ENCODE data around the gene MMP8. TPM values are rescaled to one million over a fixed set of nuclear protein-coding genes. Genes with fewer than 3 reads are reported as not detected.

Gene MMP8
- total RNA-seq, 1 experiment from 2014 or later = not detected

DNA sequence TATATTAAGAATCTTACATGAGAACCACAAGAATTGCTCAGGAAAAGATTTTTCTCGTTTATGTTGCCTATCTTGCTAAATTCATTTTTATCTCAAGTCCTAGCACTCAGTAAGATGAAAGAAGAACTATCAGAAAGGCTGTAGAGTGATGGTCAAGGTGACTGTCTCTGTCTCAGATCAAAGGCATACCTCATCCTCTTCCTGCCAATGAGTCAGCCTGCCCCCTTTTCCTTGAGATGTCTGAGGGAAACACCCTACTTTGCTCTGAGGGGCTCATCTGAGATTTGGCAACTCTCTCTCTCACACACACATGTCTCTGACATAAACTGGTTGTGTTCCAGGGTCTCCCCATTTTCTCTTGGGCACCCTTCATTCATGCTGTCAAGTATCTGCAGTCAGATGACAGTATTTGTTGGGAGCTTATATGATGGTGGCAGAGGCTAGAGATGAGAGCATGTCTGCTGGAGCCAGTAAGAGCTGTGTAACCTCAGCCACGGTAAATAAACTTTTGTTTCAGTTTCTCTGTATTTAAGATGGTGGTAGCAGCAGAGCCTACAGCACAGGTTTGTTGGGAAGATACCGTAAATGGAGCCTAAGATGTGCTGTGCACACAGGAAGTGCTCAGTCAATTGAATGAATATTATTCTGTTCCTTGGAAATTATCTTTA, 20.8 kb downstream of the MMP8 start:
- DNase-seq = no peak
- Histone ChIP-seq H3K27me3 (ENCODE audit: control insufficient read depth, insufficient read depth, low read length) (no peaks in the 10 kb centered on the region), H3K4me3 (ENCODE audit: insufficient read depth, low read depth, low read length) (no peak overlapping the region), H3K36me3 (replicated peaks; ENCODE audit: control insufficient read depth, insufficient read depth, low read length) (no peaks in the 10 kb centered on the region)

DNA sequence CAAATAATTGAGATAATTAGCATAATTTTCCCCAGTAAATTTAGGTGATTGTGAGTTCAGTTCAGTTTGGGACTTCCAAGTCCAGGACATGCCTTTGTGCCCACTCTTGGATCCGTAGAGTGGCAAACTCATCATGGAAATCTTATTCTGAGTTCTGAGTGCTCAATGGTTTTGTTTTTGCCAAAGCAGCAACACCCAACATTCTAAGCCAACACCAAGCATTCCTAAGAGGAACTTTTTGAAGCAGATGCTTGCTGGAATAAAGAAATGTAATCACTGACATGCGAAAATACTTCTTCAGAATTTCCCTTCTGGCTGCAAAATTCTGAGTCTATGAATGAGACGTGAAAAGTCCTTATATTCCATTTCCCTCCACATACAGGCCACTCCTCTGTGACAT, 29.6 kb downstream of the MMP8 start:
- H3K27me3 ChIP-seq (ENCODE audit: control insufficient read depth, insufficient read depth, low read length) = no peaks in the 10 kb centered on the region
- H3K36me3 ChIP-seq (replicated peaks; ENCODE audit: control insufficient read depth, insufficient read depth, low read length) = no peaks in the 10 kb centered on the region
- H3K4me3 ChIP-seq (ENCODE audit: insufficient read depth, low read depth, low read length) = no peak overlapping the region
- no peak for DNase-seq

DNA sequence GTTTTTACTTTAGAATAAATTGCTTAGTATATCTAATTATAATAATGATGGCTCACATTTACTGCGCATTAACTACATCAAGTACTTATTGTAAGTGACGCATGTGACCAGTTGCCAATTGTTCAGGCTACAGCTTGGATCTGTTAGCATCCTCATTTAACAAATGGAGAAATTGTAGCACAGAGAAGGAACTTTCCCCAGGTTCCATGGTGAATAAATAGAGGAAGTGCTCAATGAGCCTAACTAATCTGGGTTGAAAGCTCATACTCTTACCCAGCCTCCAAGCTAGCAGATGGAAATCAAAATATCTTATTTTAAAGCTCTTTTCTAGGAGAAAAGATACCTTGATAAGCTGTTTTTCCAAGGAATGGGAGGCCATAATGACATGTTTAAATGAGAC, 39.0 kb downstream of the MMP8 start:
- Histone ChIP-seq H3K36me3 (replicated peaks; ENCODE audit: control insufficient read depth, insufficient read depth, low read length) (no peaks in the 10 kb centered on the region), H3K4me3 (ENCODE audit: insufficient read depth, low read depth, low read length) (no peak overlapping the region)

DNA sequence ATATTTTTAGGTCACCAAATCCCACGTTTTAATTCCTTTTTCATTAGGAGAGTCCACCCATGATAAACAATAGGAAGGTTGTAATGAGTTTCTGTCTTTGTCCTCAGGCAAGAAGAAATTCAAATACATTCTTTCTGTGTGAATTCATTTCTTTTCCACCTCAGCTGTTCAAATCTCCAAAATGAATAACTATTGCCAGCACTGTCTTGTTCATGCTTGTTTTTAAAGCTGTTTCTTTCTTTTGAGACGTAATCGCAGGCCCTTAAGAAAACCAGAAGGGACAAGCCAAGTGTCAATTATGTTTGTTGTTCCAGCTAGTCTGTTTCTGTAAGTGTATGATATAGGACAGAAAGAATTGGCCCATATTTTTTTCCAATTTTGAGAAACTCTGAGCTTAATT, 39.4 kb downstream of the MMP8 start:
- no peak for DNase-seq
- Histone ChIP-seq H3K36me3 (replicated peaks; ENCODE audit: control insufficient read depth, insufficient read depth, low read length) (no peaks in the 10 kb centered on the region), H3K27me3 (ENCODE audit: control insufficient read depth, insufficient read depth, low read length) (no peaks in the 10 kb centered on the region), H3K4me3 (ENCODE audit: insufficient read depth, low read depth, low read length) (no peak overlapping the region)

More for the DNA sequence above, 39.0 kb downstream of the MMP8 start:
- H3K27me3 ChIP-seq (ENCODE audit: control insufficient read depth, insufficient read depth, low read length) = no peaks in the 10 kb centered on the region
- no peak for DNase-seq

DNA sequence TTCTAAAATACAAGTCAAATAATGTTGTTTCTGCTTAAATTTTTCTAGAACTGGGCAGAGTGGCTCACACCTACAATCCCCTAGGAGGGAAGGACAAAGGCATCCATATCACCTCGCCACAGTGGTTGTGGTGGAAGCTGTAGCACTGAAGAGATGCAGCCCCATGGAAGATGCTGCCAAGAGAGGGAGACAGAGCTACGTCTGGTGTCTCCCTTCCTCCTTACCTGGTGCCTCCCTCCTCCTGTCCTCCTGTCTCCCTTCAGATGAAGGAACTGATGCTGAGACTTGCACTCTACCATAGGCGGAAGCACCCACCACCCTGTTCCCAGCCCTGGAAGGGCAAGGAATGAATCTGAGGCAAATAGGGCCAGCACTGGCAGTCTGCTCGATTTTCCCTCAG, 41.5 kb downstream of the MMP8 start:
- no peaks in the 10 kb centered on the region for H3K27me3 ChIP-seq (ENCODE audit: control insufficient read depth, insufficient read depth, low read length)
- H3K4me3 ChIP-seq (ENCODE audit: insufficient read depth, low read depth, low read length) = no peak overlapping the region
- H3K36me3 ChIP-seq (replicated peaks; ENCODE audit: control insufficient read depth, insufficient read depth, low read length) = no peaks in the 10 kb centered on the region
- peak; percentile 31 for DNase-seq

DNA sequence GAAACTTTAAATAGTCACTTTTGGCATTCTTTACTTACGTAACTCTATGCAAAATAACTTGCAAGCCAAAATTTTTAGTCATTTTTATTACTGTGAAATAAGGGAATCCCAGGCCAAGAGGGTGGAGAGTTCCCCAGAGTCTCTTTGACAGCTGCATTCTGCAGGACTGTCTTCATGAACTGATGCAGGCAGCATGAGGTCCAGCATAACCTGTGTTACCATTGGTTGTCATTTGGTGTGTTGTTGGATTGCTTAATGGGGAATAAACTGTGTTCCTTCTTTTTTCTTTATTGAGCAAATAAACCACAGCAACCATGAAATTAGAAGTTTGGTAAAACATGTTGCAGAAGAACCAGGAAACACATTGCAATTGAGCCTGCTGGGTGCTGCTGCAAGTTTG, 43.8 kb downstream of the MMP8 start:
- no peak for DNase-seq
- no peaks in the 10 kb centered on the region for H3K27me3 ChIP-seq (ENCODE audit: control insufficient read depth, insufficient read depth, low read length)
- H3K4me3 ChIP-seq (ENCODE audit: insufficient read depth, low read depth, low read length) = no peak overlapping the region
- no peaks in the 10 kb centered on the region for H3K36me3 ChIP-seq (replicated peaks; ENCODE audit: control insufficient read depth, insufficient read depth, low read length)

DNA sequence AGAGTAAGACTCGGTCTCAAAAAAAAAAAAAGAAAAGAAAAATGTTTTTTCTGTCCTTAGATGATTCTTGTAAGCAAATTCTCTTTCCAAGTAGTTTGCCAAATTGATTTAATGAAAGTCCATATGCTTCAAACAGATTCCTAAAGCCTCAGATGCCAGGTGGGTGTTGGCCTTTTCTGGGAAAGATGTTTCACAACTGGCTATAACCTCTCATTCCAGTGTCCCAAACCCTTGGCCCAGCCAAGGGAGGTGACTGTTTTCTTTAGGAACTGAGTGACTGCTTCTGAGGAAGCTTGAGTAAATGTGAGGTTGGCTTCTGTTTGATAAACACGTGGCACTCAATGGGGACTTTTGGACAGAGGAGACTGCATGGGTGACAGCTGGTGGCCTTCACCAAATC, 46.7 kb downstream of the MMP8 start:
- no peaks in the 10 kb centered on the region for H3K36me3 ChIP-seq (replicated peaks; ENCODE audit: control insufficient read depth, insufficient read depth, low read length)
- H3K27me3 ChIP-seq (ENCODE audit: control insufficient read depth, insufficient read depth, low read length) = no peaks in the 10 kb centered on the region
- H3K4me3 ChIP-seq (ENCODE audit: insufficient read depth, low read depth, low read length) = no peak overlapping the region
- no peak for DNase-seq

DNA sequence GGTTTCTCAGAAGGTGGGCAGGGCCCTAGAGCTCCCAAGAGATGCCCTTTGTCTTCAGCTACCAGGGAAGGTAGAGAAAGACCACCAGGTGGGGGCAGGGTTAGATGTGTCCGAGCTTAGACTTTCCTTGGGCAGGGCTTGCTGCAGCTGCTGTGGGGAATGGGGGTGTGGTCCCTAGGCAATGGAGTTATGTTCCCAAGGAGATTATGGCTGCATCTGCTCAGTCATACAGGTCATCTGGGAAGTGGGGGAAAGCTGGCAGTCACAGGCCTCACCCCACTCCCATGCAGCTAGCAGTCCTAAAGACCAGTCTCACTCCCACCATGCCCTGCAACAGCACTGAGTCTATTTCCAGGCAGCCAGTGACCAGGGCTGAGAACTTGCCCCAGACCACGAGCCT, 48.7 kb downstream of the MMP8 start:
- Histone ChIP-seq H3K36me3 (replicated peaks; ENCODE audit: control insufficient read depth, insufficient read depth, low read length) (no peaks in the 10 kb centered on the region), H3K27me3 (ENCODE audit: control insufficient read depth, insufficient read depth, low read length) (no peaks in the 10 kb centered on the region), H3K4me3 (ENCODE audit: insufficient read depth, low read depth, low read length) (no peak overlapping the region)
- DNase-seq = no peak

DNA sequence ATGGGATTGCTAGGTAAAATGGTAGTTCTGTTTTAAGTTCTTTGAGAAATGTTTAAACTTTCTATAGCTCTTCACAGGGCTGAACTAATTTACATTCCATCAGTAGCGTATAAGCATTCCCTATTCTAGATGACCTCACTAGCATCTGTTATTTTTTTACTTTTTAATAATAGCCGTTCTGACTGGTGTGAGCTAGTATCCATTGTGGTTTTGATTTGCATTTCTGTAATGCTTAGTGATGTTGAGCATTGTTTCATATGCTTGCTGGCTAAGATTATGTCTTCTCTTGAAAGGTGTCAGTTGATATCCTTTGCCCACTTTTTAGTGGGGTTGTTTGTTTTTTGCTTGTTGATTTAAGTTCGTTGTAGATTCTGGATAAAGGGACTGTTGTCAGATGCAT, 55.1 kb downstream of the MMP8 start:
- Histone ChIP-seq H3K27me3 (ENCODE audit: control insufficient read depth, insufficient read depth, low read length) (no peaks in the 10 kb centered on the region), H3K4me3 (ENCODE audit: insufficient read depth, low read depth, low read length) (no peak overlapping the region), H3K36me3 (replicated peaks; ENCODE audit: control insufficient read depth, insufficient read depth, low read length) (no peaks in the 10 kb centered on the region)
- DNase-seq = no peak

DNA sequence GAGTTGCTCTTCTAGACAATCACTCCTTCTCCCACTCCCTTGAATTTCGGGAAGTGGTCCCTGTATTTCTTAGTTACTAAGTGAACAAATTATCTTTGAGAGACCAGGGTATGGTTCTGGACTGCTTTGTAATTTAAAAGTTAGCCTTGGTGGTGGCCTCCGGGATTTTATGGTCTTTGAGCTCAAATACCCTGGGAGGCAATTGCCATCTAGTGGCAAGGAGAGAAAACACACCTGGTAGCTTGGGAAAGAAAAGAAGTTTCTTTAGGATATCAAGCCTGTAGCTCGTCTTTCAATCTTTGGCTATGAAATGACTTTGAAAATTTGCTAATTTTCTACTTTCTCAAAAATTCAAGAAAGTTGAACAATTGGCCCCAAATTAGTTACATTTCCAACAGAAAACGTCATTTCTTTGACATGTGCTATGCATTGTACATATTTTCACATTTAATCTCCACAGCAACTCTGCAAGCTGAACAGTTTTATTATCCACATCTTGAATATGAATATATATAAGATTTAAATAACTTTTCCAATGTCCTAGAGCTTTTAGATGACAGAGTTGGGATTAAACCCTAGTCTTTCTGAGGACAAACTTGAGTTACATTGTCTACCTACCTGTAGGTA, 58.3 kb downstream of the MMP8 start:
- Histone ChIP-seq H3K4me3 (ENCODE audit: insufficient read depth, low read depth, low read length) (no peak overlapping the region), H3K36me3 (replicated peaks; ENCODE audit: control insufficient read depth, insufficient read depth, low read length) (no peaks in the 10 kb centered on the region), H3K27me3 (ENCODE audit: control insufficient read depth, insufficient read depth, low read length) (no peaks in the 10 kb centered on the region)
- peak; percentile 45 for DNase-seq

DNA sequence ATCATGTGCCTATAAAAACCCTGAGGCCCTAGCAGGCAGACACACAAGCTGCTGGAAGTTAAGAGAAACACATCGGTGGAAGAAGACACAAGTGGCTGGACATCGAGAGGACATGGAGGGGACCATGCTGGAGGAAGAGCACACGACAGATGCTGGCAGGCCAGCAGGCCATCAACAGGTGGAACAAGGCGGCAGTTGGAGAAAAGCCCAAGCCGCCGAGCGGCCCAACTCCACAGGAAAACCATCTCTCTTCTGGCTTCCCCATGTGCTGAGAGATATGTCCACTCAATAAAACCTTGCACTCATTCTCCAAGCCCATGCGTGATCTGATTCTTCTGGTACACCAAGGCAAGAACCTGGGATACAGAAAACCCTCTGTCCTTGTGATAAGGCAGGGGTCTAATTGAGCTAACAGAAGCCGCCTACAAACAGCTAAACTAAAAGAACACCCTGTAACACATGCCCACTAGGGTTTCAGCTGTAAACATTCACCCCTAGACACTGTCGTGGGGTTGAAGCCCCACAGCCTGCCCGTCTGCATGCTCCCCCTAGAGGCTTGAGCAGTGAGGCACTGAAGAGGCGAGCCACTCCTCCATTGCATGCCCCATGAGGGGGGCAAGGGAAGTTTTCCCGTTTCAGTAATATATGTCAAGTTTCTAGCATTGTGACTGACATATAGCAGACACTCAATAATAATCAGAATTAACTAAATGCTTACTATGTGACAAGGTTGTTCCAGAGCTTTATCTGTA, 60.6 kb downstream of the MMP8 start:
- Histone ChIP-seq H3K4me3 (ENCODE audit: insufficient read depth, low read depth, low read length) (no peak overlapping the region), H3K27me3 (ENCODE audit: control insufficient read depth, insufficient read depth, low read length) (no peaks in the 10 kb centered on the region), H3K36me3 (replicated peaks; ENCODE audit: control insufficient read depth, insufficient read depth, low read length) (no peaks in the 10 kb centered on the region)
- DNase-seq = no peak

DNA sequence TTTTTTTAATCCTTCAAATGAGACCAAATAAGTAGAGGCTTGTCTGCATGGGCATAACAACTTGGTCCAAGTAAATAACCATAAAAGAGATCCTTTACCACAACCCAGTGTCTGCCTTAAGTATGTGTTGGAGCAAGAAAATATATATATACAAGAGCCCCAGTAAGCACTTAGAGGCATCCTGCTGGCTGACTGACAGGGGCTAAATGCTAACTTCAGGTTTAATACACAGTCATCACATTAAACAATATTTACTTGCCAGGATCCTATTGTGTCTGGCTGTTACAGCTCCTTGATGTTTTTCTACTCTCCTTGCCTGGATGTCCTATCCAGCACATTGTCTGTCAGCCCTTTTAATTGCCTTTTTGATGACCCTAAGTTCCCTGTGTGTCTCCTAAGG, 62.1 kb downstream of the MMP8 start:
- Histone ChIP-seq H3K4me3 (ENCODE audit: insufficient read depth, low read depth, low read length) (no peak overlapping the region), H3K27me3 (ENCODE audit: control insufficient read depth, insufficient read depth, low read length) (no peaks in the 10 kb centered on the region), H3K36me3 (replicated peaks; ENCODE audit: control insufficient read depth, insufficient read depth, low read length) (no peaks in the 10 kb centered on the region)
- DNase-seq = no peak

Data from H7 (cell line).